DMS 273 treated with DMSO at 0.1 percent for 48 hours (cell line): ENCODE results near the gene DAP.

Experiments used
- DNase-seq: peaks from one replicate; lab custom pipeline; 2025; lab: John Stamatoyannopoulos, UW

DAP gene

DNA sequence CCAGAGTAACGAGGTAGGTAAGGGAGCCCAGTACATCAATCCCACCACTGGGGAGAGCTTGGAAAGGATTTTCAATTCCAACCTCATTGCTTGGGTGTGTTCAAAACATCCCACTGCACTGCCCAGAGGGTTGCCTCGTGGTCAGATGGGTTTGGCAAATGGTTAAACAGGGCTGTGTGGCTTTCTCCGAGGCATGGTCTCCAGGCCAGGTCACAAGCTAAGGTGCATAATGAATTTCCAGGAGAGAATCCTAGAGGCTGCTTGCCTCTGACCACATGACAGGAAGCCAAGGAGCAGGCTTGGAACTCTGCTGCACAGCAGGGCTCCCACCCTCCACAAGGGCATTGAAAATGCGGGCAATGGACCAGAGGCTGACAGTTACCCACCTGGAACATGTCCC, 51.6 kb downstream of the DAP start:
- no peak for DNase-seq

DNA sequence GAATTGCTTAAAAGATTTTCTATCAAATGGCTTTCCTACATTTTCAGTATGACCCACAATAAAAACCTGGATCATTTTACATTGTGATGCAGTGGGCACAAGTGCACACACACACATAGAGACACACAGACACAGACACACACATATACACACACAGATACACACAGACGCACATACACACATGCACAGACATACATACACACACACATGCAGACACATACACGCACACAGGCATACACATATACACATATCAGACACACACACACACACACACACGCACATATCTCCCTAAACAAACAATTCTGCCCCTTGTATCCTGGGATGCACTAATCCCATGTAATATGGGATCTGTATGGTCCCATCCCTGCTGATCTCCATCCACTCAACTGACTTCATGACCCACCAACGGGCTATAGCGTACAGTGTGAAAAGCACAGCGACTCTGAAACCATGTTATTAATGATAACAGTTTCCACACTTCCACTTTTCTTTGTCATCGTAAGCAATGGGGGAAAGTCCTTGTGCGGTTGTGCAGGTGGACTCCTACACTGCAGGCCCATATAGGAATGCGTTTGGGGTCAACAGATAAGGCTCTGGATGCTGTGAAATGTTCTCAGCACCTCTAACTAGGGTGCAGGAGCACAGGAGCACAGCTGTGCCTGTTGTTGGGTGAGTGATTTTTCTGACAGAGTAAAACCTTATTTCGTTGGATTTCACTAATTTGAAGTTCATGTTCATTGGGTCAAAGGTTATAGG, 52.7 kb downstream of the DAP start:
- DNase-seq = no peak

DNA sequence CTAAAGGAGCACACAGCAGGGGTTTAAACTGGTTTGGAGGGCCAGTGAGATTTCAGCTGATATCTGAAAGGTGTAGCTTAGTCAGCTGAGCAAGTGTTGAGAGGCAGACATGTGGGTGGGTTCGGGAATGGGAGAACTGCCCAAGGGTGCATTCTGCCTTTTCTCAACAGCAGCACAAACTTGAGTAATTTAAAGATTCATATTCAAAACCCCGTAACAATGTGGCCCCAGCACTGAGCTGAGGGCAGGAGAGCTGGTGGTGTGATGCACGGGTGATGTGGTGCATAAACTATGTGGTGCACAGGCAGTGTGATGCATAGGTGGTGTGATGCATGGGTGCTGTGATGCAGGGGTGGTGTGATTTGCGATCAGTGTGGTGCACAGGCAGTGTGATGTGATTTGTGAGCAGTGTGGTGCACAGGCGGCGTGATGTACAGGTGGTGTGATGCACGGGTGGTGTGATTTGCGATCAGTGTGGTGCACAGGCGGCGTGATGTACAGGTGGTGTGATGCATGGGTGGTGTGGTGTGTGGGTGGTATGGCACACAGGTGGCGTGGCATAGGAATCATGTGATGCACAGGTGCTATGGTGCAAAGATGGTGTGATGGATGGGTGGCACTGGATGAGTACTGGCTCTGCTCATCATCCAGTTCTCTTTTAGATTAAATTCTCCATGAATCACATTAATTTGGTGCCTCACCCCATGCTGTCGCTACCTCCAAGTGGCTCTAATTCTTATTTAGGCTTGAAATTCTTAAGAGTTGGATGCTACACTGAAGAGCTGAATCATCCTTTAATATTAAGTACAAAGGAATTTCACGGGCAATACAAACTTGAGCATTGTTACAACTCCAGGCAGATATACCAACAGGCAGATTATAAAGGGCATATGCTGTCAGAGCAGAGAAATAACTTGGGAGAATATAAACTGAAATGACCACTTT, 53.6 kb downstream of the DAP start:
- DNase-seq = no peak

DNA sequence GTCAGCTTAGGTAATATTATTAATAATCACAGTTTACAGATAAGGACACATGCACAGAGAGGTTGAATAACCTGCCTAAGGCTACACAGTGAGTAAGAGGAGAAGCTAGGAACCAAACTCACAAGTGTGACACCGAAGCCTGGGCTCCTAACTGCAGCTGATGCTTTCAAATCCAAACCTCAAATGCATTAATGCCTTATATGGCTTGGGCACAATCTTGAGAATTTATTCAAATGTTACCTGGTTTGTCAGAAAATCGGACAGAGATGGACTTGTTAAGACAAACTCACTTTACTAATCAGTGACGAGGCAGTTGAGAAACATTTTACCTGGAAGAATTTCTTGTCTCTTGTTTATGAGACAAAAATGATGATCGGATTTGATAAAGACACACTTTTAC, 54.7 kb downstream of the DAP start:
- DNase-seq = no peak

DNA sequence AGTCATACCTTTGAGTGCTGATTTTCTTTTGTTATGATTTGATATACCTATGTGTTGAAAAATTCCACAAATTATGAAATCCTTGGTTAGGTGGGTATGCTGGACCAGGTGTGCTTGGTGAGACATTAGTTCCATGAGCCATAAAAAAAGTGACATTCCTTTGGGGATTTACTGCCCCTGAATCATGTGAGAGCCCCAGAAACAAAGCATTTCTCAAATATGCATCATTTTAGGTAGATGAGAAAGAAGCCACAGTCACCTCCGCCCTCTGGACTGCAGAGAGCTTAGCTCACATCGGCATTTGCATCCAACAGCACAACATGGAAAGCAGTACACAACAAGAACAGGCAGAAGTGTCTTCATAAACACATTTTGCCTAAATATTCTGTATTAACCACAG, 55.3 kb downstream of the DAP start:
- no peak for DNase-seq

DNA sequence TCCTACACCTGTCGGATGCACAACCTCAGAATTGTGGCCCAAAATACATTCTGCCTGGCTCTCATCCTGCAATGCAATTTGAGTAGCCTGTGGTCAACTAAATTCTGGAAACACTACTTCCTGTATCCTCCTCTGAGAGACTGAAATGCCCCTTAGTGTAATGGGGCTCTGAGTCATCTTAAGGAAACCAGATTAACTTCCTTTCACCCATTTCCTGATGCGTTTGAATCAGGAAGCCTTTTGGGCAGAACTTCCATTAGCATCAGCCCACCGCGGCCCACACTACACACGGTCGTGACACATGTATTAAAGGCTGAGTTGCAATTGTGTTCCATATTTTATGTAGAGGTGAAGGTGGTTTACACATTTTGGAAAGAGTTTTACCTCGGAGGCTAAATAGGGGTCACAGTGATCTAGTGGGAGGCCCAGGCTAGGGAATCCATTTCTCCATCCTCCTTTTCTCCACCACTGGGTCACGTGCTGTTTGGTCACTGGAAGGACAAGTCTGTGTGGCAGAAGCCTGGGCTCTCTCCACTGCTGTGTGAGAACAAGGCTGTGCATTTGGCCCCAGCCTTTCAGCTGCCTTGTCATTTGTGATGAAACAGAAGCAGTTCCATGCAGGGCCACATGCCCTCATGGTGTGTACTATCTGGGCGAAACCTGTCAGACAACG, 55.9 kb downstream of the DAP start:
- DNase-seq = no peak

DNA sequence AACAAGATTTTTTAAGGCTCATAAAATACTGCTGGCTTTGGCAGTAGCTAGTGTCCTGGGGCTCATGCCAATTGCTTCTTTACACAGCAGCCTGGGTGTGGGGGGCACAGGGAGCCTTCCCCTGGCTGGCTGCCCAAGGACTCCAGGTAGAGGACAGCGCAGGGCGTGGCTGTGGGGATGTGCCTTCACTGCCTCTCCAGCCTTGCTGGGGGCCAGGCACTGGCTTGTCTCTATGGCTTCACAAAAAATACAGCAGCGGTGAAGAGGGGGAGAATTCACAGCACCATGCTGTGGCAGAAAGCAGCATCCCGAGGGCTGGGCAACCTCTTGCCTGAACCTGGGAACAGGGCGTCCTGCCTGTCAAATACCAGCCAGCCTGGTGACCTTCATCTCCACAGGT, 57.4 kb downstream of the DAP start:
- DNase-seq = no peak

DNA sequence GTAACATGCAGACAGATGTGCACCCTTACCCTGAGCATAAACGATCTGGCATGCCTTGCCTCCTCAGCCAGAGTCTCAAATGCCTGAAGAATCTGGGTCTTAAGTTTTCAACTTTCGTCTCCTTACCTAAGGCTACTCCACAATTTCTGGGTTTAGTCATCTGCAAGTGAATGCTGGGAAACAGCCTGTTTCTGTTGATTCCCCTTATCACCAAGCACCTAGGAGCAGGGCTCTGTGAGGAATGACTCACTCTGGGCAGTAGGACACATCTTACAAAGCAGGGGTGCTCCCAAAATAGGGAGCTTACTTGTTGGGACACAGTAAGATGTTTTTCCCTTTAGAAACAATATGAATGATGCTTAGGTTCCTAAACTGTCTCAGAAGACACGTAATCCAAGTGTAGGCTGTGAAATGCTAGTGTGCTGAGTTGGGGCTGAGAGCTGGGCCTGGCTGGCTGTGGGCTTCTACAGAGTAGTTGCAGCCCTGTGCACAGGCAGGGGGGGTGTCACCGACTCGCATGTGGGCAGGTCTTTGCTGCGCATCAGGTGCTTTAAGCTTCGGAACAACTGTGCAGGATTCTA, 58.0 kb downstream of the DAP start:
- no peak for DNase-seq

DNA sequence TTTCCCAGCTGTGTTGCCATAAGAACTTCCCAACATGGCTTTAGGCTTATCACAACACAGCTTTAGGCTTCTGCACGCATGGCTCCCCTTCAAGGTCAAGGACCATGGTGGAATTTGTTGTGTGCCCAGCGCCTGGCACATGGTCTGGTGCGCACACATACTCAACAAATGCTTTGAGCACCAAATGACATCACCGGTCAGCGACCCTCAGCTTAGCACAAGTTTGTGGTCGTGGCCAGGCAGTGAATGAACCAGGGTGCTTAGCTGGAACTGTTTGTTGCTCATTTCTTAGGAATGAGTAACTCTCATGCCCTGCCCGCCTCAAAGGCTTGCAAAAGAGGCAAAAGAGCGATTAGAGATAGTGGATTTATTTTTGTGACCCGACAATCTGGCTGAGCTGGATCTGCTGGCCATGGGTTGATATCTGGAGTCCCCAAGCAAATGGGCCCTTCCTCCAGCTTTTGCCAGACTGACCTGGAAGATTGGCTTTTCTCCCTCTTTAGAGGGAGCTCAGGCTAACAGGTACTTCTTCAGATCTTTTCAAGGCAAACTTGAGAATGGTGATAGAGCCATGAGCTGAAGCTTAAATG, 58.9 kb downstream of the DAP start:
- DNase-seq = no peak

DNA sequence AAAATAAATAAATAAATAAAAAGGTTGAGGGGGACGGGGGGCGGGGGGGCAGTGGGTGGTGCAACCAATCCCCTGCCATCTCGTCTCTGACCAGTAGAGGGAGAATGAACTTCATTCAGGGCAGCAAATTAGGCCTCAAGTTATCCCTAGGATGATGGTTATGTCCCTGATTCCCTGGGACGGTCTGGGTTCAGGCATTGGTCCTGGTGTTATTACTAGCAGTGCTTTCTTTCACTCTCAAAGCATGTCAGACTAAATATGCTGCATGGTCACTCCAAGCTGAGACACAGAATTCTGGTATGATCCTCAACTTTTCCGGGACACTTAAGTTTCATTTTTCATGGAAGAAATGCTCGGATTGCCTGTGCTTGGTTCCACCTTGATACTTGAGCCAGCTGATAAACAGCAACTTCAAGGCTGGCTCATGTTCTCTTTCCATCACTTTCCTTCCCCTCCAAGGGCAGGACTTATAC, 59.4 kb downstream of the DAP start:
- no peak for DNase-seq

DNA sequence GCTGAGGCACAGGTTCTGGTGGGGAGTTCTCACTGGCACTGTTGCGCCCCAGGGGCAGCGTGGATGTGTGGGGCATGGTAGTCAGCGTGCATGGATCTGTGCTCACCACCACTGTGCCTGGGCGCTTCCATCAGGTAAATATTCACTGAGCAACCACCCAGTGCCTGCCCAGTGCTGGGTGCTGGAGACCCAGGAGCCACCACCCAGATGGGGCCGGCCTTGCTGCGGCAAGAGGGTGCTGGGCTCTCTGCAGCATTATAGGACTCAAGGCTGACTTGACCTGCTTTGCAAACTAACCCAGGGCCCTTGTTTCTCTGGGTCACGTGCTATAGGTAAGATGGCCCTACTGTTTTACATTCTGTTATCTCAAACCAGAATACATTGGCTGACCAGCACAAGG, 60.5 kb downstream of the DAP start:
- DNase-seq = no peak

DNA sequence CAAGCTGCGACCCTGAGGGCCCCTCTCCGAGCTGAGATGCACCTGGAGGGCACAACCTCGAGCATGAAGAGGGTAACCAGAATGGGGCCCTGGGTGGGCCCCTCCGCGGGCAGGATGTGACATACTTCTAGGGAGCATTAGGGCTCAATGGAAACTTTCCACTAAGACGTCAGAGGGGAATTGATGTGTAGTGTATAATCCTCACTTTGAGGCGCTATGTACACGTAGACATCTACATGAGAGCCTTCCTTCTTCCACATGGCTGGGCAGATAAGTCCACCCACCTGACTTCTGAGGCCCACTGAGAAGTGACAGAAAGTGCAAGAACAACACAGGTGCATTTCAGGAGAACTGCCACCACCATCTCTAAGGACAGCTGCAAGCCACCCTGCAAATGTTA, 61.0 kb downstream of the DAP start:
- no peak for DNase-seq

DNA sequence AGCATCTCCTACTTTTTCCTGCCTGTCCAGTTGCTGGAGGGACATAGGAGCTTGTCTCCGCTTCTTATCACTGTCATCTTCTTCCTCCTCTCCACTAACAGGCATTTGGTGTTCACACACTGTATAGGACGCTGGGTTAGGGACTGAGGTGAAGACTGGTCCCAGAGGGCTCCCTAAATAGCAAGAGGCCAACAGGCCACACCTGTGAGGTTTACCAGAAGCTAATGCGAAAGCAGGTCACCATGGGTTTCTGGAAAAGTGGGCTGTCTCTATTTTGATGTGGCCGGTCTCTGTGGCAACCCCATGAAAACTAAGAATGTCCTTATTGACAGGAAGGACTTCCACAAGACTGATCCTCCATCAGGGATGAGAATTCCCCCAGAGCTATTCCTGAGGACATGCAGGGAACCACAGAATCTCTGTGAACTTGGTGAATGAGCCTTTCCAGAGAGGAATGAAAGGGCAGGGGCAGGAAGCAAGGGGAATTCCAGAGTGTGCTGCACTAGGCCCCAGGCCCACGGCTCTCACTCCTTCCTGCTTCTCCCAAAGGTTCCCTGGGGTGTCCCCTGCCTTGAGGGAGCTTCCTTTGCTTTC, 61.7 kb downstream of the DAP start:
- DNase-seq = no peak

DNA sequence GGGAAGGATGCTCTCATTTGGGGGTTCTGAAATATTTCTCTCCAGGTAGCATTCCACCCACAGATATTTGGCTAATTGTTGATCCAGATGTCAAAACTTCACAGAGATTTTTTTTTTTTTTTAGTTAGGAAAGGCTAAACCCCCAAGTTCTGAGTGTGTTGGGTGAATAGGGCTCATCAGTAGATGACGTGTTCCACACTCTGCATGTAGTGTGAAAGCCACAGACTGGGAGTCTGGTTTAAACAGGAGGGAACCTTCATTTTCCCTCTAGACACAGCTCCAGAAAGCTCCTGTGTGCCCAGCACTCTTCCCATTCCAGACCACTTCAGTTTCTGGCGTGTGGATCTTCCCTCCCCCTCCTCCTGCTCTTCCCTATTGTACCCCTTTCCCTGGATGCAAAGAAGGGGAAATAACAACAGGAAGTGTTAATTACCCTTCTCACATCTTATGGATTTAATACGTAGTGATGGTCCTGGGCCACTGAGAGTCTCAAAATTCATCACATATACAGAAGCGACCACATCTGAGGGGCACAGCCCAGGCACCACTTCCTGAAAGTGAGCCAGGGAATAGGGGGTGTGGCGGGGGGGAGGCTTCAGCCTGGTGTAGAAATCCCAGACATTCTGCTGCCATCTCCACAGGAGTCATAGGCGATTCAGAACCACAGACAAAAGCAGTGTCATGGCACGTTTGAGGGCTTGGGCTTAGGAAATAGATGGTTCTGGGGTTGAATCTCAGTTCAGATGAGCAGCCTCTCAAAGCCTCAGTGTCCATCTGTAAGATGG, 65.1 kb downstream of the DAP start:
- no peak for DNase-seq

DNA sequence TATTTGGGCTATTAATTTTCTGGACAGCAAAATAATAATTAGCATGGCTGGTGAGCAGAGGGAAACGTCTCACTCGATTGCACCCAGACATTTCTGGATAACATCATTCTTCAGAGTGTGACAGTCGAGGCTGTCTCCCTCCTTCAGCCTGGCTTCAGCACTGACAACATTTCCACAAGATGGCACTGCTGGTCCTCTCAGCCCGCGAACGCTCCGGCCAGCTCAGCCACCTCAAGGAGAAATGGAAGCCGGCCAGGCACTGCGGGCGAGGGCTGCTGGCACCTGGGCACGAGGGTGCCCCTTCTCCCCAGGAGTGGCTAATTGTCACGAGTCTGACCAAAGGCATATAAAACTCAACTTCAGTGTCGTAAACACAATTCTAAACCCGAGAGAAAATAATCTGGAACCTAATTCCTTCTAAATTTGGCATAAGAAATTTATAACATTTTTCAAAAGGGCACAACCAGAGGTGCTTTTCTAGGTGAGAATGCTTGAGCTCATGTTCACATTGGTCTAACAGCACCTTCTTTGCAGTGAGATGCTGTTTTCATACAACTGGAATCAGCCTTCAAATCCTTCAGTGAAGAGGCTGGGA, 65.9 kb downstream of the DAP start:
- DNase-seq = peak; percentile 13

DNA sequence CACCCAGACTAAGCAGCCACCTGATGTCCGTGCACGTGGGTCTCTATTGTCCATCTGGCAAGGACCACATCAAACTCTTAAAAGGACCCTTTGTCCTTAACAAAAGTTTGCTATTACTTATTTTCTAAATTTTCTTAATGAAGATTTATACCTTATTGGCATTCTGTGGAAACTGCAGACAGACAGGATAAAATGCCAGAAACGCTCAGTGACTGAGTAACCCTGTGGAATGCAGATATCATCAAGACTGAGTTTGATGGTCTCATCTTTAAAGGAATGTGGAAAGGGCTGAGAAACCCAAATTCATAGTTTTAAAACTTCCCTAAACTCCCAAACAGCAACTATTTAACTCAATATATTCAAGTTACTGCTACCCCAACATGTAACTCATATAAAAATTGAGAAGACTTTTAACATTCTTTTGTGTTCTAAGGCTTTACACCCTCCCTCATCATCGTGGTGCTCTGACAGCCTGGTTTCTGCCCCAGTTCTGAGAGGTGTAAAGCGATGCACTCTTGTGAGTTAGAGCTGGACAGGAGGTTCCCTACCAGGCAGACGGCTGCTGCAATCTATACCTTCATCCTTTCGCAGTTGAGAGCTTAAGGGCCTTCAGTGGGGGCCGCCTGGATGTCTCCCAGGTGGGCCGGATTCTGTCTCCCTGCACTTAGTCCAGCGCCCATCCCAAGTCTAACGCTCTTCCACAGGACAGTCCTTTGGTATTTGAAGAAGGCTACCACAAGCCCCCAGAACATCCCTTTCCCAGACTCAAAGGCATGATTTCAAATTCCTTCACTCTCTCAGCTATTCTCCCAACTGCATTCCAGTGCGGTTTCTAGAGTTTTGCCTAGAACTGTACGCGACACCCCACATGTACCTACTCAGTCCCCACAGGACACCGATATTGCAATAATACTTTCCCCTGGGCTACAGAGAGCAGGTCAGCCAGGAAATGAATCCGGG, 68.9 kb downstream of the DAP start:
- DNase-seq = no peak

DNA sequence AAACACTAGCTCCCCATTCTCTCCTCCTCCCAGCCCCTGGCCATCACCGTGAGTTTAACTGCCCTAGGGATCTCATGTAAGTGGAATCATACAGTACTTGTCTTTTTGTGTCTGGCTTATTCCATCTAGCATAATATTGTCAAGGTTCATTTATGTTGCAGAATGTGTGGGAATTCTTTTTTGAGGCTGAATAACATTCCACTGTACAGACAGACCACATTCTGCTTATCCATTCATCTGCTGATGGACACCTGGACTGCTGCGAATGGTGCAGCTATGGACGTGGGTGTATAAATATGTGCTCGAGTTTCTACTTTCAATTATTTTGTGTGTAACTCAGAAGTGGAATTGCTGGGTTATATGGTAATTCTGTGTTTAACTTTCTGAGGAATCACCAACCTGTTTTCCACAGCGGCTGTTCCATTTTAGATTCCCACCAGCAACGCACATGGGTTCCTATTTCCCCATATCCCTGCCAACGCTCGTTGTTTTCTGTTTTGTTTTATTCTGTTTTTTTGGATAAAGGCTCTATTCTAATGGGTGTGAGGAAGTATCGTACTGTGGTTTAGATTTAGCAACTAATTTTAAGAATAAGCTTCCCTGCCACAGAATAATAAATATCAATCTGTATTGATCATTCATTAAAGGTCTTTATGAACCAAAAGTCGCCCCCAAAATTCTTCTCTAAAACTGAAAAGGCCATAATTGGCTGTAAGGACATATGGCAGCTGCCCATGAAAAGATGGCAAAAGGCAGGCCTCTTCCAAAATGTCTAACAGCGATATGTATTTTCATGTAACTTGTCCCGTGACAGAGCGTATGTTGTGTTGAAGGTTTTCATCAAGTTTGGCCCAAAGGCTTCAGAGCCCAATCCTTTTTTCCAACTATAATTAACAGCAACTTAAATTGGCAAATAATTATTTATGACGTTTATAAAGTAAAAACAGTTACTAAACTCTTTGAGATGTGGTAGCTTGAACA, 70.3 kb downstream of the DAP start:
- DNase-seq = no peak
